Measurements from ENCODE around the gene RAB32.

RAB32 gene

DNA sequence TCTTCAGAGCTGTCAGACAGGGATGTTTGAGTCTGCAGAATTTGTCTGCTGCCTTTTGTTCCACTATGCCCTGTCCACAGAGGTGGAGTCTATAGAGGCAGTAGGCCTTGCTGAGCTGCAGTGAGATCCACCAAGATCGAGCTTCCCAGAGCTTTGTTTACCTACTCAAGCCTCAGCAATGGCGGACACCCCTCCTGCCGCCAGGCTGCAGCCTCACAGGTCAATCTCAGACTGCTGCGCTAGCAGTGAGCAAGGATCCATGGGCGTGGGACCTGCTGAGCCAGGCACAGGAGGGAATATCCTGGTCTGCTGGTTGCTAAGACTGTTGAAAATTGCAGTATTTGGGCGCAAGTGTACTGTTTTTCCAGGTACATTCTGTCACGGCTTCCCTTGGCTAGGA, 28.4 kb upstream of the RAB32 start:
- Histone ChIP-seq H4K20me1 (ENCODE audit: insufficient read depth, low read length) (no peaks in the 10 kb centered on the region), H3K9ac (ENCODE audit: low read depth, low read length) (no peak overlapping the region), H3K4me1 (ENCODE audit: insufficient read depth, low read length) (no peaks in the 10 kb centered on the region), H3K9me3 (ENCODE audit: insufficient read depth, low read length, severe bottlenecking) (no peaks in the 10 kb centered on the region), H3K79me2 (ENCODE audit: insufficient read depth, low read length) (no peaks in the 10 kb centered on the region), H3K27ac (ENCODE audit: low read length) (no peak overlapping the region), H3K4me3 (ENCODE audit: low read depth in 1 of 2, low read length in 2 of 2) (no peak overlapping the region), H3K36me3 (ENCODE audit: insufficient read depth, low read length) (no peaks in the 10 kb centered on the region), H3K4me2 (ENCODE audit: insufficient read depth, low read length) (no peak overlapping the region), H3K27me3 (ENCODE audit: insufficient read depth, low read length, poor library complexity) (no peaks in the 10 kb centered on the region), H2AFZ (ENCODE audit: low read depth, low read length) (no peak overlapping the region)
- TF ChIP-seq EZH2 (IDR thresholded peaks at IDR 0.05; ENCODE audit: borderline replicate concordance, low read depth, low read length, severe bottlenecking): no peak
- TF ChIP-seq, protein P1, sequence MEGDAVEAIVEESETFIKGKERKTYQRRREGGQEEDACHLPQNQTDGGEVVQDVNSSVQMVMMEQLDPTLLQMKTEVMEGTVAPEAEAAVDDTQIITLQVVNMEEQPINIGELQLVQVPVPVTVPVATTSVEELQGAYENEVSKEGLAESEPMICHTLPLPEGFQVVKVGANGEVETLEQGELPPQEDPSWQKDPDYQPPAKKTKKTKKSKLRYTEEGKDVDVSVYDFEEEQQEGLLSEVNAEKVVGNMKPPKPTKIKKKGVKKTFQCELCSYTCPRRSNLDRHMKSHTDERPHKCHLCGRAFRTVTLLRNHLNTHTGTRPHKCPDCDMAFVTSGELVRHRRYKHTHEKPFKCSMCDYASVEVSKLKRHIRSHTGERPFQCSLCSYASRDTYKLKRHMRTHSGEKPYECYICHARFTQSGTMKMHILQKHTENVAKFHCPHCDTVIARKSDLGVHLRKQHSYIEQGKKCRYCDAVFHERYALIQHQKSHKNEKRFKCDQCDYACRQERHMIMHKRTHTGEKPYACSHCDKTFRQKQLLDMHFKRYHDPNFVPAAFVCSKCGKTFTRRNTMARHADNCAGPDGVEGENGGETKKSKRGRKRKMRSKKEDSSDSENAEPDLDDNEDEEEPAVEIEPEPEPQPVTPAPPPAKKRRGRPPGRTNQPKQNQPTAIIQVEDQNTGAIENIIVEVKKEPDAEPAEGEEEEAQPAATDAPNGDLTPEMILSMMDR (IDR thresholded peaks at IDR 0.05; ENCODE audit: borderline replicate concordance, extremely low read depth, low read length, poor library complexity, severe bottlenecking): no peak
- ATAC-seq (ENCODE audit: insufficient read depth, low read depth): no peak
- DNase-seq: no peak

DNA sequence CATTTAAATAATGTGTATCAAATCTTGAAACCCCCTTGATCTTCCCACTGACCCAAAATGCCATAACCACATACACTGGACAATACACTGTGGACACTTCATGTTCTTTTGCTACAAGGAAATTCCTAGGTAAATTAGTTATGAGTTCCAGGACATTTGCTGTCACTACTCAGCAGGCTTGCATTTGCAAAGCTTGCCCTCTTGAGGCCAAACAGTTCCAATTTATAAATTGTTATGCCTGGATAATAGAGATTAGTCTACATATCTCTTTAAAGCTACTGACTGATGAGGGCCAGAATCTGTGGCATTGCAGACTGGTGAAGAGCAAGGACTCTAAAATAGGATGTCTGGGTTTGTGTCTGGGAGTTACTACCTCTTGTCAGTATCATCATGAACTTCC, 17.4 kb upstream of the RAB32 start:
- H3K27me3 ChIP-seq (ENCODE audit: insufficient read depth, low read length, poor library complexity): no peaks in the 10 kb centered on the region
- H4K20me1 ChIP-seq (ENCODE audit: insufficient read depth, low read length): no peaks in the 10 kb centered on the region
- H3K4me2 ChIP-seq (ENCODE audit: insufficient read depth, low read length): no peak overlapping the region
- no peaks in the 10 kb centered on the region for H3K4me1 ChIP-seq (ENCODE audit: insufficient read depth, low read length)
- TF ChIP-seq EZH2 (IDR thresholded peaks at IDR 0.05; ENCODE audit: borderline replicate concordance, low read depth, low read length, severe bottlenecking): no peak
- TF ChIP-seq, protein P1 (IDR thresholded peaks at IDR 0.05; ENCODE audit: borderline replicate concordance, extremely low read depth, low read length, poor library complexity, severe bottlenecking): no peak
- no peaks in the 10 kb centered on the region for H3K36me3 ChIP-seq (ENCODE audit: insufficient read depth, low read length)
- no peak overlapping the region for H3K9ac ChIP-seq (ENCODE audit: low read depth, low read length)
- H3K9me3 ChIP-seq (ENCODE audit: insufficient read depth, low read length, severe bottlenecking): no peaks in the 10 kb centered on the region
- ATAC-seq (ENCODE audit: insufficient read depth, low read depth): no peak
- H3K79me2 ChIP-seq (ENCODE audit: insufficient read depth, low read length): no peaks in the 10 kb centered on the region
- H2AFZ ChIP-seq (ENCODE audit: low read depth, low read length): no peak overlapping the region
- H3K27ac ChIP-seq (ENCODE audit: low read length): no peak overlapping the region
- H3K4me3 ChIP-seq (ENCODE audit: low read depth in 1 of 2, low read length in 2 of 2): no peak overlapping the region
- DNase-seq: no peak

DNA sequence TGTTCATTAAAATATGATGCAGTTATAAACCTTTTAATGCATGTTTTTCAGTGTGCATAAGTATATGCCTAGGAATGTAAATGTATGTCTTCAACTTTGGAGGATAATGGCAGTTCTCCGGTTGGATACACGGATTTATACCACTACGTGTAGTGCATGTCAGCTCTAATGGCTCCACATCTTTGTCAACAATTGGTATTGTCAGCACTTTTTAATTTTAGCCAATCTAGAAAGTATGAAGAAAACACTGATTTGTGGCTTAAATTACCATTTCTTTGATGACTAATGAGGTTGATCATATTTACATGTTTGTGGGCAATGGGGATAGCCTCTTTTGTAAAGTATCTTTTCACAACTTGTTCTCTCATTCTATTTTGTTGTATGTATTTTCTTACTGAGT, 10.9 kb upstream of the RAB32 start:
- Histone ChIP-seq H3K27ac (ENCODE audit: low read length) (no peak overlapping the region), H3K27me3 (ENCODE audit: insufficient read depth, low read length, poor library complexity) (no peaks in the 10 kb centered on the region), H3K4me3 (ENCODE audit: low read depth in 1 of 2, low read length in 2 of 2) (no peak overlapping the region), H4K20me1 (ENCODE audit: insufficient read depth, low read length) (no peaks in the 10 kb centered on the region), H3K9ac (ENCODE audit: low read depth, low read length) (no peak overlapping the region), H3K4me1 (ENCODE audit: insufficient read depth, low read length) (no peaks in the 10 kb centered on the region), H2AFZ (ENCODE audit: low read depth, low read length) (no peak overlapping the region), H3K9me3 (ENCODE audit: insufficient read depth, low read length, severe bottlenecking) (no peaks in the 10 kb centered on the region), H3K4me2 (ENCODE audit: insufficient read depth, low read length) (no peak overlapping the region), H3K79me2 (ENCODE audit: insufficient read depth, low read length) (no peaks in the 10 kb centered on the region), H3K36me3 (ENCODE audit: insufficient read depth, low read length) (no peaks in the 10 kb centered on the region)
- ATAC-seq (ENCODE audit: insufficient read depth, low read depth) (no peak), DNase-seq (no peak)
- TF ChIP-seq EZH2 (IDR thresholded peaks at IDR 0.05; ENCODE audit: borderline replicate concordance, low read depth, low read length, severe bottlenecking): no peak
- TF ChIP-seq, protein P1 (IDR thresholded peaks at IDR 0.05; ENCODE audit: borderline replicate concordance, extremely low read depth, low read length, poor library complexity, severe bottlenecking): no peak

GRCh38 chr6:146542881-146543210, 787 bp upstream of the RAB32 start:
- Histone ChIP-seq H2AFZ (ENCODE audit: low read depth, low read length) (no peak overlapping the region), H3K9me3 (ENCODE audit: insufficient read depth, low read length, severe bottlenecking) (no peaks in the 10 kb centered on the region), H4K20me1 (ENCODE audit: insufficient read depth, low read length) (no peaks in the 10 kb centered on the region), H3K9ac (ENCODE audit: low read depth, low read length) (no peak overlapping the region), H3K27me3 (ENCODE audit: insufficient read depth, low read length, poor library complexity) (no peaks in the 10 kb centered on the region), H3K4me2 (ENCODE audit: insufficient read depth, low read length) (no peak overlapping the region), H3K27ac (ENCODE audit: low read length) (no peak overlapping the region), H3K4me1 (ENCODE audit: insufficient read depth, low read length) (no peaks in the 10 kb centered on the region), H3K4me3 (ENCODE audit: low read depth in 1 of 2, low read length in 2 of 2) (no peak overlapping the region), H3K79me2 (ENCODE audit: insufficient read depth, low read length) (no peaks in the 10 kb centered on the region), H3K36me3 (ENCODE audit: insufficient read depth, low read length) (no peaks in the 10 kb centered on the region)
- ATAC-seq (ENCODE audit: insufficient read depth, low read depth): no peak
- no peak for DNase-seq
- no peak for TF ChIP-seq EZH2 (IDR thresholded peaks at IDR 0.05; ENCODE audit: borderline replicate concordance, low read depth, low read length, severe bottlenecking)
- TF ChIP-seq, protein P1 (IDR thresholded peaks at IDR 0.05; ENCODE audit: borderline replicate concordance, extremely low read depth, low read length, poor library complexity, severe bottlenecking): no peak
